Adrenal gland (tissue), 12 donors: Measurements from ENCODE around the gene DNAH2. TPM values are rescaled to one million over a fixed set of nuclear protein-coding genes. Genes with fewer than 3 reads are reported as not detected.

Experiments used
- DNase-seq, 7 donors: peaks; one replicate each; pipeline ENCODE4 v3.0.0-alpha.2; 2019 to 2020
- H3K27ac ChIP-seq, 5 donors: fragments of 200-600 bp; sonication (generic) in 4 of 5; 1 replicate in 3 of 5; 2 replicates in 2 of 5; pipeline versions ENCODE4 v1.5.1 to v1.8.0; 2016 to 2020; ENCODE audit warnings: mild to moderate bottlenecking in 1 of 5
- H3K27me3 ChIP-seq: fragments of 200-600 bp; 2 replicates; pipeline ENCODE4 v1.8.0; 2021
- H3K36me3 ChIP-seq, 2 donors: fragments of 200-600 bp; replicated peaks in 1 of 2; 1 replicate in 1 of 2; 2 replicates in 1 of 2; pipeline versions ENCODE4 v1.5.1 to v1.8.0; 2018 to 2022
- H3K4me1 ChIP-seq, 2 donors: fragments of 200-600 bp; replicated peaks in 1 of 2; 1 replicate in 1 of 2; 2 replicates in 1 of 2; pipeline versions ENCODE4 v1.5.1 to v1.8.0; 2018 to 2021
- H3K4me3 ChIP-seq, 4 donors: fragments of 200-600 bp; sonication (generic) in 3 of 4; one replicate each; pipeline ENCODE4 v1.5.1; 2016 to 2018
- H3K9me3 ChIP-seq, 3 donors: fragments of 200-600 bp; sonication (generic) in 1 of 3; replicated peaks in 1 of 3; 1 replicate in 2 of 3; 2 replicates in 1 of 3; pipeline versions ENCODE4 v1.5.1 to v1.8.0; 2016 to 2021
- POLR2A ChIP-seq, 2 donors: fragments of 450-650 bp; IDR thresholded peaks; one replicate each; pipeline ENCODE4 v1.6.1; 2017; ENCODE audit warnings: antibody characterized with exemption in 2 of 2, mild to moderate bottlenecking in 2 of 2, moderate library complexity in 1 of 2
- WGBS, 4 donors: extraction: QIAGEN DNeasy Blood & Tissue Kit in 2 of 4; methylation state at CpG; one replicate each; pipeline versions ENCODE4 v1.1.5 to v1.1.7; 2013 to 2017; 5-methylcytosine and 5-hydroxymethylcytosine counted together
- intact Hi-C, 2 donors: fragments of 100-400 bp; cut with DNase I; formaldehyde crosslinking; loops; one replicate each; pipeline versions ENCODE4 v1.14.1 to v1.15.0; 2022 to 2023
- polyA plus RNA-seq, 3 donors: library from polyadenylated mRNA; stranded (reverse); fragments of 200-250 nt in 2 of 3; fragments of 350-450 nt in 1 of 3; fragmentation: Illumina TruSeq in 1 of 3; extraction: RNeasy Lipid Tissue Mini Kit (QIAGEN cat#74804) in 1 of 3; gene quantifications; one replicate each; pipeline ENCODE4 v1.2.3, GENCODE V29; 2013 to 2014
- total RNA-seq, 9 donors: library from RNA; depleted of rRNA in 4 of 9; stranded (reverse); fragments of >200 nt in 4 of 9; fragments of 120-200 nt in 1 of 9; fragmentation: NEBNext Ultra II Directional in 1 of 9; extraction: Animal tissue kit (Norgen Biotek cat#: 25700) in 1 of 9; gene quantifications; one replicate each; pipeline versions ENCODE4 v1.1.0 to v1.2.4, GENCODE V29; 2013 to 2023
- TF ChIP-seq, protein P1 (sequence below), 6 experiments: fragments of 450-650 bp in 4 of 6; fragments of 200-600 bp in 2 of 6; sonication (generic) in 1 of 6; IDR thresholded peaks; 1 replicate in 5 of 6; 2 replicates in 1 of 6; pipeline versions ENCODE4 v1.5.1 to v1.8.0; 2016 to 2021; ENCODE audit warnings: antibody characterized with exemption in 6 of 6, mild to moderate bottlenecking in 2 of 6, moderate library complexity in 1 of 6
- donor health status: healthy with polysubstance abuse.
- donor health status: Bipolar disorder and iron deficiency.
- donor health status: DM: yes; HTN: yes; CAD: no.
- donor health status: DM: no; HTN: no; CAD: no.
- donor health status: DM: no; HTN: no; CAD: no.
- donor health status: DM: yes; HTN: yes; CAD: no.

The DNAH2 gene
- total and polyA plus RNA-seq, 12 donors = 0.02 to 0.26 (median 0.07) TPM

DNA sequence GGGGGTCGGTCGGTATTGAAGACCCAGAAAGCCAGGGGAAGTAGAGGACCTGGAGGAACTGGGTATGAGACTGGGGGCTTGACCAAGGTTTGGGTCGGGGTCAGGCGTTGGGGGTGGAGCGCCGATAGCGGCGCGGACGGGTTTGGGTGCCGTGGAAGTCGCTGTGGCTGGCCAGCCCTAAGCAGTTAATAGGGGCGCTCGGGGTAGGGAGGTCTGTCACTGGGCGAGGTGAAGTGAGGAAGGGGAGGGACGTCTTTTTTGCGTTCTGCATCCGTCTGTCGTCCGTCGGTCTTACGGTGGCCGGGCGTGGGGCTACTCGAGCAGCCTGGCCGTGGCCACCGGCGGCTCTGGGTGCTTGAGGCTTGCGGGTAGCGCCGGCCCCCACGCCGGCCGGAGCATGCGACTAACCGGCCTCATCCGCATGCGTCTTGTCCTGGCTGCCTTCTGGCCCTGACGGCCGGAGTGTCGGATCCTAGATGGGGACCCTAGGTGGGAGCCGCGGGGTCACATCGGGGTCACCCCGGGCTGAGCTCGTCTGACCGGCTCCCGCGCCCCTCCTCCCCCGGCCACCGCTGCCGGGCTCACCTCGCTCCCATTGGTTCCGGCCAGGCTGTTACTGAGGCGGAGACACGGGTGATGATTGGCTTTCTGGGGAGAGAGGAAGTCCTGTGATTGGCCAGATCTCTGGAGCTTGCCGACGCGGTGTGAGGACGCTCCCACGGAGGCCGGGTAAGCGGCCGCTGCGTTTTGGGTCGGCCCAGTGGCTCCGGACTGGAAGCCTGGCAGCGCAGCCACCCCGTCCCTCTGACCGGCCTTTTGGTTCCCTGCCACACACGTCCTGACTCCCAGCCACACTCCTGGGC lies 127.0 kb downstream of the DNAH2 start:
- H3K27me3 ChIP-seq = no peaks in the 10 kb centered on the region
- peak overlapping the region; percentile 98 to 99 (median 99) for H3K27ac ChIP-seq
- H3K36me3 ChIP-seq = peaks cover 0 to 37% of the 10 kb centered on the region in 2 donors
- H3K9me3 ChIP-seq = no peaks in the 10 kb centered on the region
- peak; percentile 60 to 93 for TF ChIP-seq POLR2A (IDR thresholded peaks at IDR 0.05)
- TF ChIP-seq, protein P1, sequence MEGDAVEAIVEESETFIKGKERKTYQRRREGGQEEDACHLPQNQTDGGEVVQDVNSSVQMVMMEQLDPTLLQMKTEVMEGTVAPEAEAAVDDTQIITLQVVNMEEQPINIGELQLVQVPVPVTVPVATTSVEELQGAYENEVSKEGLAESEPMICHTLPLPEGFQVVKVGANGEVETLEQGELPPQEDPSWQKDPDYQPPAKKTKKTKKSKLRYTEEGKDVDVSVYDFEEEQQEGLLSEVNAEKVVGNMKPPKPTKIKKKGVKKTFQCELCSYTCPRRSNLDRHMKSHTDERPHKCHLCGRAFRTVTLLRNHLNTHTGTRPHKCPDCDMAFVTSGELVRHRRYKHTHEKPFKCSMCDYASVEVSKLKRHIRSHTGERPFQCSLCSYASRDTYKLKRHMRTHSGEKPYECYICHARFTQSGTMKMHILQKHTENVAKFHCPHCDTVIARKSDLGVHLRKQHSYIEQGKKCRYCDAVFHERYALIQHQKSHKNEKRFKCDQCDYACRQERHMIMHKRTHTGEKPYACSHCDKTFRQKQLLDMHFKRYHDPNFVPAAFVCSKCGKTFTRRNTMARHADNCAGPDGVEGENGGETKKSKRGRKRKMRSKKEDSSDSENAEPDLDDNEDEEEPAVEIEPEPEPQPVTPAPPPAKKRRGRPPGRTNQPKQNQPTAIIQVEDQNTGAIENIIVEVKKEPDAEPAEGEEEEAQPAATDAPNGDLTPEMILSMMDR (IDR thresholded peaks at IDR 0.05) = no peak
- intact Hi-C loops = no loop called here
- H3K4me3 ChIP-seq = peak overlapping the region in 3 of 4 donors; percentile 44 to 82 (median 62)
- DNase-seq = peak; percentile 92 to 97 (median 97)
- WGBS, 4 donors = 0 to 1% (median 0%) methylated on average over 33 to 71 of the region's 71 CpGs
- peaks cover 17 to 28% of the 10 kb centered on the region in 2 donors for H3K4me1 ChIP-seq

- H3K4me3 ChIP-seq = peak overlapping the region in 2 of 4 donors; percentile 62 to 82
- peak overlapping the region; percentile 23 to 99 (median 98) for H3K27ac ChIP-seq
- no peaks in the 10 kb centered on the region for H3K9me3 ChIP-seq
- peak in 4 of 7 donors; percentile 17 to 57 (median 37) for DNase-seq
- intact Hi-C loops = no loop called here
- TF ChIP-seq, protein P1 (IDR thresholded peaks at IDR 0.05) = no peak
- TF ChIP-seq POLR2A (IDR thresholded peaks at IDR 0.05) = no peak
- H3K36me3 ChIP-seq = peaks cover 0 to 46% of the 10 kb centered on the region in 2 donors
- peaks cover 23 to 29% of the 10 kb centered on the region in 2 donors for H3K4me1 ChIP-seq
- no peaks in the 10 kb centered on the region for H3K27me3 ChIP-seq
- WGBS, 4 donors = 62 to 79% (median 67%) methylated on average over 5 to 15 of the region's 15 CpGs
Measured at GRCh38 chr17:7845359-7846062, 128.0 kb downstream of the DNAH2 start.

- peak overlapping the region in 2 of 5 donors; percentile 99 for H3K27ac ChIP-seq
- H3K4me1 ChIP-seq = peaks cover 16 to 27% of the 10 kb centered on the region in 2 donors
- TF ChIP-seq POLR2A (IDR thresholded peaks at IDR 0.05) = no peak
- TF ChIP-seq, protein P1 (IDR thresholded peaks at IDR 0.05) = no peak
- H3K4me3 ChIP-seq = no peak overlapping the region
- DNase-seq = peak in 5 of 7 donors; percentile 22 to 58 (median 31)
- no peaks in the 10 kb centered on the region for H3K27me3 ChIP-seq
- peaks cover 0 to 53% of the 10 kb centered on the region in 2 donors for H3K36me3 ChIP-seq
- WGBS, 4 donors = 80 to 88% (median 84%) methylated on average over 7 to 22 of the region's 22 CpGs
- no peaks in the 10 kb centered on the region for H3K9me3 ChIP-seq
- intact Hi-C loops = no loop called here
Measured at GRCh38 chr17:7846063-7846735, 128.7 kb downstream of the DNAH2 start.
